Stimulated activated CD4-positive, alpha-beta T cell treated with anti-CD3 and anti-CD28 coated beads, Interleukin-15, amount 100 ng/mL, for 48 hours (primary cell): ENCODE data around the gene GPALPP1.
"Not testable (repeated sequence)": the region's sequence is repeated elsewhere in the genome, so short reads cannot be mapped to it uniquely, and the experiment has no call there.

Source experiments
- DNase-seq, 2 donors: peaks; one replicate each; pipeline ENCODE4 v3.0.0-alpha.2; 2020; ENCODE audit warnings: low read depth in 2 of 2

Gene GPALPP1, protein sequence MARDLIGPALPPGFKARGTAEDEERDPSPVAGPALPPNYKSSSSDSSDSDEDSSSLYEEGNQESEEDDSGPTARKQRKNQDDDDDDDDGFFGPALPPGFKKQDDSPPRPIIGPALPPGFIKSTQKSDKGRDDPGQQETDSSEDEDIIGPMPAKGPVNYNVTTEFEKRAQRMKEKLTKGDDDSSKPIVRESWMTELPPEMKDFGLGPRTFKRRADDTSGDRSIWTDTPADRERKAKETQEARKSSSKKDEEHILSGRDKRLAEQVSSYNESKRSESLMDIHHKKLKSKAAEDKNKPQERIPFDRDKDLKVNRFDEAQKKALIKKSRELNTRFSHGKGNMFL

DNA sequence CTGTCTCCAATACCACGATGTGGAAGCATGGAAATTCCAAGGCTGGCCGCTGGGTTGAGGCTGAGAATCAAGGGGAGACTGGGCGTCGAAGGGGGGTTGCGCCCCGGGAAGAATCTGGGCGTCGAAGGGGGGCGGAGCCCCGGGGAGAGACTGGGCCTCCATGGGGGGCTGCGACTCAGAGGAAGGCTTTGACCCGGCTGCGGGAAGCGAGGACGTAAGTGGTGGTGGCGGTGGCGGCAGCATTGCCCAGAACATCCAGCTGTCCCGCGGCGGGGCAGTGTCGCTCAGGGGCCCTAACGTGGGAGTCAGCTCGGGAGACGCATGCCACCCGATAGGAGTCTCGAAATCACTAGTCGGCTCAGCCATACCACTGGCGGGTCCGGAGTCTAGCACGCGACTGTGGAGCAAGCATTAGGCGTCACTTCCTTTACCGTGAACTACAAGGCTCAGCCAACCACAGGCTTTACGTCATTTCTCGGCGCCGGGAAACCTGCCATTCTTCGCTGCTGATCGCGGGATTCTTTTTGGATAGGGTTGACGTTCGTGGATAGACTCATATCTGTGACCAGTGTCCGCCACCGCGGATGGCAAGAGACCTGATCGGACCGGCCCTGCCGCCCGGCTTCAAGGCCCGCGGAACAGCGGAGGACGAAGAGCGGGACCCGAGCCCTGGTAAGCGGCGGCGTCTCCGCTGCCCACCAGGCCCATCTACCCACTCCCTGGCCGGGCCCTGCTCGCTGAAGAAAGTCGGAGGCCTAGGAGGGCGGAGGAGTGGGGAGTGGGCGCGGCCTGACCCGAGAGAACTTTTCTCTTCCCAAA, at the start of gene GPALPP1, which contains the start of gene NUFIP1:
Gene GPALPP1 (plus strand): TSS at position 468 of the 819 bp plus-strand sequence. CDS start 117 bp downstream, at position 585.
Gene NUFIP1 (minus strand): TSS at position 401 of the 819 bp plus-strand sequence. CDS start 35 bp downstream, at position 366.
- peak; percentile 92 for DNase-seq

DNA sequence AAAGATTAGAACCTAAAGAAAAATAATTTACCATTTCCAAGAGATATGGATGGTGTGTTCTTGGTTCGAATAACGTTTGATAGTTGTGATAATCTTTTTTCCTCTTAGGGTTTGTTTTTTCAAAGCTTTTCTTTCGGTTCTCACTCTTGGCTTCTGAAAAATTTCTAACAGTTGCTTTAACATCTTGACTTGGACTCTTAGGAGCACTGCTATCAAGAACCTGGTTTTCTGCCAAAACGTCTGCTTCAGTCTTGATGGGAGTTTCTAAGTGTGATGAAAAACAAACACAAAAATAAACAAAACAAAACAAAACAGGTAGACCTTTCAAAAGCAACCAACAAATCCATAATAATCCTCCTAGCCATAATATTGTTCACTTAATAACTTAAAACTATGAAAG, 45.9 kb upstream of the GPALPP1 start:
- not testable (repeated sequence) for DNase-seq

DNA sequence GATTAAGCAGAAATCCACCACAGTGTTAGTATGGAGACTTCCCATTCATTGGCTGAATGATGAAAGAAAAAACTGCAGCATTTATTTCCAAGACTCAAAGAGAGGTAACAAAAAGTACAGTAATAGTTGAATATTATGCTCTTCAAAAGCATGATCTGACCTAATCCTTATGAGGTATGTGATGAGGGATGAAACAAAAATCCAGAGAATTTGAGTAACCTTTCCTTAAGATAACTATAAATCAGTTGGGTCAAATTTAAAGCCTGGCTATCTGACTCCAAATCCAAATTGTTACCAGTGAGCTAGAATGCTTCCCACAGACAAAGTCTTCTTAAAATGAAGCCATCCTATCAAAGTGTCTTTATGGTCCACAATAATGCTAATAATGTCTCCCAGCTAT, 38.2 kb upstream of the GPALPP1 start:
- DNase-seq, result no peak

DNA sequence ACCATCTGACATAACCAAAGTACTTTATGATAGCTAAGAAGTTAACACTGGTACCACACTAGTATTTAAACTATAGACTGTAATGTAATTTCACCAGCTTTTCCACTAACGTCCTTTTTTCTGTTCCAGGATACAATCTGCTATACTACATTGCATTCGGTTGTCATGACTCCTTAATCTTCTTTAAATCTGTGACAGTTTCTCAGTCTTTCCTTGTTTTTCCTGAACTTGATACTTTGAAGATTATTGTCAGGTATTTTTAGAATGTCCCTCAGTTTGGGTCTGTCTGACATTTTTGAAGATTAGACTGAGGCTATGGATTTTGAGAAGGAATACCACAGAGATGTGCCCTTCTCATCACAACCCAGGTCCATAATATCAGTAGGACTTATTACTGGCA, 36.7 kb upstream of the GPALPP1 start:
- DNase-seq, result no peak

DNA sequence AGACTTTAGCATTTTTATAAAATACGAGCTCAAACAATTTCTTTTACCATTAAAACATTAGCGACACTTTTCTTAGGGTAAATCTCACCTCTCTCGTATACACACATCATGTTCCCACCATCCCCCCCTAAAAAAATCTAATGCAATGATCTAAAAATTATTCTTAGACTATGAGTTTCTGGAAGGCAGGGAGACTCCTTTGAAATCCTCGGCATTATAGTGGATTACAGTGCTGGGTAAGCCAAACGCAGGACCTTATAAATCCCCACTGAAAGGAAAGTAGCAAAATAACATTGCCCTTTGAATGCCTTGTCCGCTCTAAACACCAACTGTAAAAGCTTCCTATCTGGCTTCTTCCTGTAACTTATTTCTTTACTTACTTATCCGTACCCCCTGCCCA, 35.1 kb upstream of the GPALPP1 start:
- DNase-seq, result no peak

DNA sequence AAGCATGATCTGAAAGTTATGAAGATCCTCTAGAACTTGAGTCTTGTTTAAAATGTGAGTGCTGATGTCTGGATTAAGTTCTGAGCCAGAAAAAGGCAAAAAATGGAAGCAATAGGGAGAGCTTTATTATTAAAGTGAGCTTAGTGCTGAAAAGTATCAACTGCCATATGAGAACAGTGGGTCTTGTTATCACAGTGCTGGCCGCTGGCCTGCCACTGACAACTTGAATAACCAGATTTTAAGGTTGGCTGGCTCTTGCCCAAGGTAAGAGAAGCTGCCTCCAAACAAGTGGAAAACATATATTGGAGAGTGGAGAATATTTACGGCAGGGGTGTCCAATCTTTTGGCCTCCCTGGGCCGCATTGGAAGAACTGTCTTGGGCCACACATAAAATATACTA, 33.9 kb upstream of the GPALPP1 start:
- no peak for DNase-seq

DNA sequence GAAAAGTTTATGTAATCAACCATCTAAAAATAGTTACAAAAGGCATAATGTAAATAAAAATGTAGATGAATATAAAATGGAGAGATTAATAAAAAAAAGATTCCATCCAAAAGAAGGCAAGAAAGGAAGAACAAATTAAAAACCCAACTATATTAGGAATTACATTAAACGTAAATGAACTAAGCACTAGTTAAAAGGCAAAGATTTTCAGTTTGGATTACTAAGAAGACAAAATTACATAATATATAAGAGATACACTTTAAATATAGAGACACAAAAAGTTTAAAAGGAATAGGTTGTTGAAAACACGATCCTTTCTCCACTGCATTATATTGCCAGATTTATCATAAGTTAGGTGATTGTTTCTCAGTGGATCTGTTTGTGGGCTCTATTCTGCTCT, 27.3 kb upstream of the GPALPP1 start:
- no peak for DNase-seq

DNA sequence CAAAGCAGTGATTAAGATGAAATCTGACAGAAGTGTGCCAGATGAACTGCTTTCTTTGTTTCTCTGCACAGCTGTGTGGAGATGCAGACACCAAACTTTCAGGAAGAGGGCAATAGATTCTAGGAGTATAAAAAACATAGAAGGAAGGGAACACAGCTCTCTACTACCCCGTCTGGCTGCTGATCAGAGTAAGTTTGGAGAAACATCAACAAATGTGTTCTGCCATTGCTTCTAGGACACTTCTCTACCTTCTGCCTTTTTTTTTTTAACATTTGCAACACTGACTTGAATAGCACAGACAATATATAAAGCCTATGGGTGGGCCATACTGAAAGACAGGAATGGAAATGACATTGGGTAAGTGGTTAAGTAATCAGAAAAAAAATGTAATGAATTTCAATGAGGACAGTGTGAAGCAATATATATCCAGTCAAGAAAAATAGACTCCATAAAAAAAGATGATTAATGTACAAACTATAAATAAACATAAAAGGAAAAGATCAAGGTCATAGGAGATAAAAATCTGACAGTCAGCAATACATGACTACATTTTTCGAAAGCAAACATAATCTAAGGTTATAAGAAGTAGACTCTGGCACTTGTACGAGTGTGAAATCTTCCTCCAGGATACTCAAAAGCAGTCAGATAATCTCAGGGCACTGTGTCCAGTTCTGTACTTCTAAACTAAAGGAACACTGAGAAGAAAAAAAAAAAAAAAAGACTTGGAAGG, 21.5 kb upstream of the GPALPP1 start:
- no peak for DNase-seq

DNA sequence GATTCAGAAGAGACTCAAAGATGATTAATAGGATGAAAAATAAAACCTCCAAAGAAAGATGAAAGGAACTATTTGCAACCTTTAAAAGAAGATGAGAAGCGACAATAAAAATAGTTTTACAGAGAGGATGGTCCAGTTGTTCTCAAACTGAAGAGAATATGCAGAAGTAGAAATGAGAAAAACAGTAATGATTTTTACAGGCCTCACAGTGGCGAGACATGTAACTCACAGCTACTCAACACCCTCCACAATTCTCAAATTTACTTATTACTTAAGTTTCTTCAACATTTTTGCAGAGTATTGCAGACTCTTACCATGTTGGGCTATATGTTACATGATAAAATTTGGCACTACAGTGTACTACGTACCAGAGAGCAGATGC, 20.9 kb upstream of the GPALPP1 start:
- no peak for DNase-seq

DNA sequence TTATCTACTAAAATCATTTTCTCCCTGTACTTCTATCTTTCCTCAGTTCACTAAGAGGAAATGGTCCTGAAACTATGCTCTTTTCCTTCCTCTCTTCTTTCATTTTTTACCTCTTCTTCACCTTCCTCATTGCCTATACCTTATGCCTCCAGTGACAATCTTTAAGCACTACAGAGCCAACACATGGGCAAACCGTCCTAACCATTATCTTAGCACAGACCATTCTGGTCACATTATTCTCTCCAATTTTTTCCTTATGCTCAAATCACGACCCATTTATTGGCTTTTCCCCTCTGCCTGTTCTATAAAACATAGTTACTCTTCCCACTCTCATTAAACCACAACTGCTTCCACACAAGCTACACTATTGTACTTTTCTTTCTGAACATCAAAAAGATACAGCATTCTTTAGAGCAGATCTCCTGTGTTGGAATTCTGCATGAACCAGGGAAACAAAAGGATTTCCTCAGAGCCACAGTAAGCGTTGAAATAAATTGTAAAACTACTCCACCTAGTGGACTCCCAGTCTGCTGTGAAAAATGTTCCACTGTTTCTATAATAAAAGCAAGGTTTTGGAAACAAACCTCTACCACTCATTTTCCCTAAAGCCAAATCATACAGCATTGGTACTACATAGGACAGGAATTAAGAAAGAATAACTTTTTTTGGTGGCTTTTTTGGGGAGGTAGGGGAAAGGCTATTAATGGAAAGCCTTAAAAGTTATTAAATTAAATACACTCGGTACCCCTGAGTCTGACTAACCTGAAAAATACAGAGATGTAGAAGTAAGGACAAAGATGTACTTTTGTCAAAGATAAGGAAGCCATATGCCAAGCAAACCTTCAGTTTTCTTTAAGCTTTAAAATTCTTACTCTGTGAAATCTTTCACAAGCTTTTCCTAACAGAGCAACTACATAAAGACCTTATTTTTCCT, 19.5 kb upstream of the GPALPP1 start:
- DNase-seq, result no peak

DNA sequence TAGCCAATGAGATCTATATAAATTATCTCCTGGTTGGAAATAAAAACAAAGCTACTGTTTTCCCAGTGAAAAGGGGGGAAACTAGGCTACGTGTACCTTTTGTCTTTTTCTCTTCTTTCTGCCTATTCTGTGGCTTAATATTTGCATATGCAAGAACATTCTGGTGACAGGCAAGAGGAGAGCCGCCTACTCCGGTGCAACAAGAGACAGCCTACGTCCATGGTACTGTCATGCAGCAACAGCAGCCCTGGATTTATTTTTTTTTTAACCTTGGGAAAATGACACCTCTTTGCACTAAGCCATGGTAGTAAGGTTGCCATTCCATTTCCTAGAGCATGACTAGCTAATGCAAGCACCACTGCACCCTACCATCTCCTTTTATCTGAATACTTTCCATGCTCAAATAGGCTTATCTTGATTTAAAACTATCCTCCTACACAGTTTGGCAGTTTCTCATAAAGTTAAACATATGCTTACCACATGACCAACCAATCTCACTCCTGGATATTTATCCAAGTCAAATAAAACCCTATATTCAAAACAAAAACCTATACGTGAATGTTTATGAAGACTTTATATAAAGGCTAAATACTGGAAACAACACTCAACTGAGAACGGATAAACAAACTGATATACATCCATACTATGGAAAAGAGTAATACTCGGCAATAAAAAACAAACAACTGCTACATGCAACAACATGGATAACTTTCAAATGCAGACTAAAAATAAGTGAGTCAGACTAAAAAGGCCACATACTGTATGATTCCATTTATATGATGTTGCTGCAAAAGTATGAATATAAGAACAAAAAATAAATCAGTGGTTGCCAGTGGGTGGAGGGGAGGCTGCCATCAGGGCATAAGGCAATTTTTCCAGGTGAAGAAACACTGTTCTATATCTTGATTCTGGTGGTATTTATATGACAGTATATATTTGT, 17.4 kb upstream of the GPALPP1 start:
- no peak for DNase-seq

DNA sequence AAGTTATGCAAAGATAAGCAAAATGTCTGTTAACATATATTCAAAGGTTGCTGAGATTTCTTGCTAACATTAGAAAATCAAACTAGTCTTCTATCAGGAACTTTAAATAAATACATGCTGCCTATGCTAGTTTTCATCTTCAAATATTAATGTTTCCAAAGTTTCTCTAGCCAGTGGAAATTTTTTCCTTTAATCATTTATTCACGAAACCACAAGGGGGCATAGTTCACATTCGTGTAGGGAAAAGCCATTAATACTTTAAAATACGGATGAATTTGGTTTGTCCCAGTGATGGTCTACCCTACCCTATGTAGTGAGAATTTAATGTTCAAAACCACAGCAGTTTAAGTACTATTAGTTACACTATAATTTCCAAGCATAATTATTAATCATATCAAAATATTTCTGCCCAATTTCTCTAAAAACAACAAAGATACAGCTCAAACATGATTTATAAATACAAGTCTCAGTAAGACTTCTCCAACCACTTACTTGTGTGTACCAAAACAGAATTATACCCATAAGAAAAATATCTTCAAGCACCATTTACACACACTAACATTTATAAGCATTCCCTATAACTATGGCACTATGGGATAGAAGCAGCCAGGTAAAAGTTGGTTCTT, 16.3 kb upstream of the GPALPP1 start:
- no peak for DNase-seq

DNA sequence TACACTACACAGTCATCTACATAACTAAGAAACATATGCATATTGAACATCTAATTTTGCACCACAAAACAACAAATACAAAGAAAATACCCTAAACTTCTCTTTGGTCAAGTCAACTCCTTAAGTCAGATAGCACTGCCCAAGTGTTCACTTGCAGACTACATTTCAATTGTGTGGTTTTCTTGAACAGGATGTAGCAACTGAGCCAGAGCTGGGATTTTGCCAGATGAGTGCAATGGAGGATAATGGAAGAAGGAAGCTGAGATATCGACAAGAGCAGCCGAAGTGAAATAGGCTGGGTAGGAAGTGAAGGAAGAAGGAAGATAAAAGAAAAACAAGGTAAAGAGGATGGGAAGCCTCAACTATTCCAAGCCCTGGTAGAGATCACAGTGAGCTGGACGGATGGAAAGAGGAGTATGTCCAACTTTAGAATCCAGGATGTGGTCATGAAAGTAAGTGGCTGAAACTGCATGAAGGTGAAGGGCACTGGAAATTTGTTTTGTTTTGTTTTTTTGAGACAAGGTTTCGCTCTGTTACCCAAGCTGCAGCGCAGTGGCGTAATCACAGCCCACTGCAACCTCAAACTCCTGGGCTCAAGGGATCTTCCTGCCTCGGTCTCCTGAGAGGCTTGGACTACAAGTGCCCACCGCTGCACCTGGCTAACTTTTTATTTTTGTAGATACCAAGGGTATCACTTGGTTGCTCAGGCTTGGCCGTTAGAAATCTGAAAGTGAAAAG, 15.1 kb upstream of the GPALPP1 start:
- no peak for DNase-seq

DNA sequence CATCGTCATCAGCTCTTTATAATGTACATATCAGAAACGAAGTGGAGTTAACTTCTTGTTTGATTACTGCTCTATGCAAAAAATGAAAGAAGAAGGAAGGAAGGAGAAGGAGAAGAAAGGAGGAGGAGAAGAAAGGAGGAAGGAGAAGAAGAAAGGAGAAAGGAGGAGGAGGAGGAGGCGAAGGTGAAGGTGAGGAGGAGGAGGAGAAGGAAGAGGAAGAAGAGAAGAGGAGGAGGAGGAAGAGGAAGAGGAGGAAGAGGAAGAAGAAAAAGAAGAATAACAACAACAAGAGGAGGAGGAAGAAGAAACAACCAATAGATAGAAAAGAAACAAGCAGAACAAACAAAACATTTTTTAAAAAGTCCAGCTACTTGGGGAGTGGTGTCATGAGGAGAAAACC, 13.1 kb upstream of the GPALPP1 start:
- no peak for DNase-seq

DNA sequence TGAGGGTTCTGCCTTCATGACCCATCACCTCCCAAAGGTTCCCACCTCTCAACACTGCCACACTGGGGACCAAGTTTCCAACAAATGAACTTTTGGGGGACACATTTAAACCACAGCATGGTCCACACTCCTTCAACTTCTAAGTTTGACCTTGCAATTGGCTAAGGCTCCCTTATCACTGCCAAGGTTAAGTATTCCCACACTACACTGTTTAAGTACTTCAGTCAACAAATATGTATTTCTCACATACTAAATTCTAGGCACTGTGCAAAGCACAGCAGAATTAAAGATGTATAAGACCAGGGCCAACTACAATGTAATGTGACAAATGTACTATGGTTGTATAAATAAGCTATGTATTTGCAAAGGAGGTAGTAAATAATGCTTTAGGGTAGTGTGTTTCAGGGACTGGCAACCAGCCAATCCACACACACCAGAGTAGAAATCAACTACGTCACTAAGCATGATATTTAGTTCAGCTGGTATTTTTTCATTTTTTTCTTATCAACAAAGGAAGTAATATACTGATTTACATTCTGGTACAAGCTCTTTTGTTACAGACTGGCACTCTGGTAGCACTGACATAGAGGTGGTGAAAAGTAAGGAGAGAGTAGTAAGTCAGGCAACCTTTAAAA, 12.3 kb upstream of the GPALPP1 start:
- DNase-seq, result no peak

DNA sequence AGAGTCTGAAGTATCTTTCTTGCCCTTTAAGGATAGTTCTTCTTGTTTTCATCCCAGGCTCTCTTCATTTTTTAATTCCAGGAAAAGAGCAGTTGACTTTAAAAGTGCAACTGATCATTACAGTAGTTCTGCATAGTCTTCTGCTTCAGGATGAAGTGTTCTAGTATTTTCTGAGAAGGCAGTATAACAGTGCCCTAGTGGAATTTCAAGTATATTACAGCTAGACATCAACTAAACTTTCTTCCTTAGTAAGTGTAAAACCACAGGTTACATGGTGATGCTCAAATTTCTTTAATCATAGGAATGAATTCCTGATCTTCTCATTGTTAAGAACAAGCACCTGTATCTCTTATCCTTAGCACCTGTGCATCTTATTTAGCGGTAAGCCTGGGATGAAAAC, 11.0 kb upstream of the GPALPP1 start:
- no peak for DNase-seq

DNA sequence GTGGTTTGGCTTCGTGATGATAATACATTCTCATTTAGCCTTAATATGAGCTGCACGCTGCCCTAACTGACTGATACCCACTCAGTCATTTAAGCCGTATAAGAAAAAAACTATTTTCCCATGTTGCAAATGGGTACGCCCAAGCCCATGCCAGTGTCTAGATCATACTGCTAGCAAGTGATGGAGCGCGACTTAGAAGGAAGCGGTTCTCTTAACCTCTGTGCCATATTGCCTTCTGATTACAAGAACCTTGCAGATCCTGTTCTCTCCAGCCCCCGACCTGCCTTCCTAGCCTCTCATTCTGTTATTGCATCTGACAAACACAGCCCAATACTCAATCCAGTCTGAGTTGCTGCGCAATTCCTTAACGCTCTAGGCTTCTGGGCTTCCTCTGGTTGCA, 603 bp downstream of the GPALPP1 start:
- DNase-seq, result no peak

DNA sequence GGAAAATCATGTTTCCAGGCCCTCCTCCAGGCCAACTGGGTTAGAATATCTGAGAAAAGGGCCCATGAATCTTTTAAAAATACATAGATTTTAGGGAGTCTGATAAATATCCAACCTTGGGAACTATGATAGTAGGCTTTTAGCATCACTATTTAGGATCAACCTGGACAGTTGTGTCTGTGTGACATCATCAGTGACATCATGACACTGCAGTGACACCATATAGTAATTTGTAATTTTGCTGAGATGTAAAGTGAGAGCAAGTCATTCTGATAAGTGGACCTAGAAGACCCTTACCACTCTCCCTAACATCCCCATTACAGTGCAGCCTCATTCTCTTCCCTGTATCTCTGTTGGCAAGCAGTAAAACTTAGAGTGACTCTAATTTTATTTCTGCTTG, 14.1 kb downstream of the GPALPP1 start:
- no peak for DNase-seq

DNA sequence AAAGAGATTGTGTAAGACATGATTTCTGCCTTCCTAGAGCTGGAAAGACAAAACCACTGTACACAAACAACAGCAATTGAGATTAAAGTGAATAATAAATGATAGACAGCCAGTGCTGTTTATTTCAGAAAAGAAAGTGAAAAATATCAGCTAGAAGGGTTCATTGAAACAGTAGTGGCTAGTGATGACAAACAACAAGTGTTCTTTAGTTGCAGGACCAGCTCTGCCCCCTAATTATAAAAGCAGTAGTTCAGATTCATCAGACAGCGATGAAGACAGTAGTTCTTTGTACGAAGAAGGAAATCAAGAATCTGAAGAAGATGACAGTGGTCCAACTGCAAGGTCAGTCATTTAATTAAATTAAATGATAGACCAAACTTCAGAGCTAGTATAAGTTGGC, 14.8 kb downstream of the GPALPP1 start:
- DNase-seq, result no peak
